ENCODE data around the gene BEST4.

Gene BEST4

DNA sequence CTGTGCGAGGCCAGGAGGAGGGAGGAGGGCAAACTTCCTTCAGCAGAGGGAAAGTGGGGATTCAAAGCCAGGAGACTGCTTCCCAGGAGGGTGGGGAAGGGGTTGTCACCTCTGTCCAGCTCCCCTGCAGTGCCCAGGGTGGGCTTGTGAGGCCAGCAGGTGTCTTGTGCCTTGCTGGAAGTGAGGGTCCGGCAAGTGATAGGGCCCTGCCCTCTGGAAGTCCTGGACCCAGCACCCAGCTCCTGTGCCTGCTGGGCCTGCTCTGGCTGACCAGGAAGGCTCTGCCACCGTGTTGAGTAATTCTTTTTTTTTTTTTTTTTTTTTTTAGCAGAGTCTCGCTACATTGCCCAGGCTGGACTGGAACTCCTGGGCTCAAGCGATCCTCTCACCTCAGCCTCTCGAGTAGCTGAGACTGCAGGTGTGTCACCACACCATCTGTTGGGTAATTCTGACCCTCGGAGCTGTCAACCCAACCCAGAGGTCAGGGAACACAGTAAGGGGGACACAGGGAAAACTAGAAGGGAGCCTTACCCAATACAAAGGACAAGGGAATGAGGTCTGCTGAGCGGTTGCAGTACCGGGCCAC is 1.0 kb downstream of the BEST4 start:
- TF ChIP-seq, protein P1, sequence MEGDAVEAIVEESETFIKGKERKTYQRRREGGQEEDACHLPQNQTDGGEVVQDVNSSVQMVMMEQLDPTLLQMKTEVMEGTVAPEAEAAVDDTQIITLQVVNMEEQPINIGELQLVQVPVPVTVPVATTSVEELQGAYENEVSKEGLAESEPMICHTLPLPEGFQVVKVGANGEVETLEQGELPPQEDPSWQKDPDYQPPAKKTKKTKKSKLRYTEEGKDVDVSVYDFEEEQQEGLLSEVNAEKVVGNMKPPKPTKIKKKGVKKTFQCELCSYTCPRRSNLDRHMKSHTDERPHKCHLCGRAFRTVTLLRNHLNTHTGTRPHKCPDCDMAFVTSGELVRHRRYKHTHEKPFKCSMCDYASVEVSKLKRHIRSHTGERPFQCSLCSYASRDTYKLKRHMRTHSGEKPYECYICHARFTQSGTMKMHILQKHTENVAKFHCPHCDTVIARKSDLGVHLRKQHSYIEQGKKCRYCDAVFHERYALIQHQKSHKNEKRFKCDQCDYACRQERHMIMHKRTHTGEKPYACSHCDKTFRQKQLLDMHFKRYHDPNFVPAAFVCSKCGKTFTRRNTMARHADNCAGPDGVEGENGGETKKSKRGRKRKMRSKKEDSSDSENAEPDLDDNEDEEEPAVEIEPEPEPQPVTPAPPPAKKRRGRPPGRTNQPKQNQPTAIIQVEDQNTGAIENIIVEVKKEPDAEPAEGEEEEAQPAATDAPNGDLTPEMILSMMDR (IDR thresholded peaks at IDR 0.05) = no peak

DNA sequence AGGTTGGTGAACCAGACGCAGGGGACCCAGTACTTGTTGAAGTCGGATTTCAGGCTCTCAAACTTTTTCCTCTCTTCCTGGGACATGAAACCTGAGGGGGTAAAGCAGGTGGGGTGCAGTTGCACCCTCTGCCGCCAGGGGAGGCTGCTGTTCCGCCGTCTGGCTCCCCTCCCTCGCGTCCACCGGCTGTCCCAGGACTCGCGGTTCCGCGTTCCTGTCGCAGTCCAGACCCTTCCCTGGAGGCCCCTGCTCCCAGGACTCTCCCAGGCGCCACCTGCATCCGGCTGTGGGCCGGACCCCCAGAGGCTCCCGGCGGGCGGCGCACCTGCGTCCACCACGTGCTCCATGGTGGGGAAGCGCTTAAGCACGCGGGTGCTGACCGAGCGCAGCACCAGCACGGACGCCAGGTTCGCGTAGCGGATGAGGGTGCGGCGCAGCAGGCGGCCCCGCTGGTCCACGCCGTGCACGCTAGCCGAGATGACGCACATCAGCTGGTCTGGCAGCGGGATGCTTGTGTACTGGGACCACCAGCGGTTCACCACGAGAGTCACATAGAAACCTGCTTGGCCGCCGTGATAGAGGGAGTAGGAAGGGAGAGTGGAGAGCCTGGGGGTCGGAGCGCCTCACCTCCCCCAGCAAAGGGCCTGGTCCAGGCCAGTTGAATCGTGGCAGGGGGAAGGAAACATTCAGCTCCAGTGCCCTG is 1.7 kb downstream of the BEST4 start:
- TF ChIP-seq, protein P1 (IDR thresholded peaks at IDR 0.05) = peak; percentile 66

DNA sequence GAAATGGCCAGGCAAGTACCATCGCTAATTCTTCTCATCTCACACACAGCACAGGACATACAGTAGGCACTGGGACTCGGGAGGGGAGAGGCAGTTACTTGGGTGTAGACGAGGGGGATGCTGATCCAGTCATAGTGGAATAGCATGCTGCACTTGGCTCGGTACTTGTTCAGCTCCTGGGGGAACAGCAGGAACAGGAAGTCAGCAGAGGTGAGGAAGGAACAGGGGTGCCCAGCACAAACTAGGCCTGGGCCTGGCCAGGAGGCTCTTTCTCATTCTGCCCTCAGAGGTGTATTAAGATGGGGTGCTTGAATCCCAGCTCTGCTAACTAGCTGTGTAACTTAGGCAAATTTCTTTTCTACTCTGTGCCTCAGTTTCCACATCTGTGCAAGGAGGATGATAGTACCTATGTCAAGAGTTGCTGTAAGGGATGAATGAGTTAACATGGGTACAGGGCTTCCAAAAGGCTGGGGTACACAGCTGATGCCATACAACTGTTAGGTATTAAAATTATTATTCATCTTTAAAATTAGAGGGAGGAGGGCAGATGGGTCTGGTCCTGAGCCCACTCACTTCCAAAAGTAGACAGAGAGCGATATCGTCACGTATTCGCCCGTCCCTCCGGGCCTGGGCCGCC is 2.4 kb downstream of the BEST4 start:
- TF ChIP-seq, protein P1 (IDR thresholded peaks at IDR 0.05) = no peak

DNA sequence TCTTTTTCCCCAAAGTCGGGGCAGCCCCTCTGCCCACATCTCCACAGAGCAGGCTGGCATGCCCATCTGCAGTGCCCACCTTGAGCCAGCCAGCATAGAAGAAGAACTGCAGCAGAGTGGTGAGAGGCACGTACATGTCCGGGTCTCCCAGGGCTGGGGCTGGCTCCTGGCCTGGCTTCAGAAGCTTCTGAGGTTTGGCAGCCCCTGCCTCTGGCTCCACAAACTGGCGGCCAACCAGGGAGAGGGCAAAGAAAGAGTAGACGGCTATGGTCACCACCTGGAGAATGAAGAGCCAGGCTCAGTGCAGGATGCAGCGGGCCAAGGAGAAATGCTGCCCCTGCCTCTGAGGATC is 3.0 kb downstream of the BEST4 start:
- TF ChIP-seq, protein P1 (IDR thresholded peaks at IDR 0.05) = no peak

DNA sequence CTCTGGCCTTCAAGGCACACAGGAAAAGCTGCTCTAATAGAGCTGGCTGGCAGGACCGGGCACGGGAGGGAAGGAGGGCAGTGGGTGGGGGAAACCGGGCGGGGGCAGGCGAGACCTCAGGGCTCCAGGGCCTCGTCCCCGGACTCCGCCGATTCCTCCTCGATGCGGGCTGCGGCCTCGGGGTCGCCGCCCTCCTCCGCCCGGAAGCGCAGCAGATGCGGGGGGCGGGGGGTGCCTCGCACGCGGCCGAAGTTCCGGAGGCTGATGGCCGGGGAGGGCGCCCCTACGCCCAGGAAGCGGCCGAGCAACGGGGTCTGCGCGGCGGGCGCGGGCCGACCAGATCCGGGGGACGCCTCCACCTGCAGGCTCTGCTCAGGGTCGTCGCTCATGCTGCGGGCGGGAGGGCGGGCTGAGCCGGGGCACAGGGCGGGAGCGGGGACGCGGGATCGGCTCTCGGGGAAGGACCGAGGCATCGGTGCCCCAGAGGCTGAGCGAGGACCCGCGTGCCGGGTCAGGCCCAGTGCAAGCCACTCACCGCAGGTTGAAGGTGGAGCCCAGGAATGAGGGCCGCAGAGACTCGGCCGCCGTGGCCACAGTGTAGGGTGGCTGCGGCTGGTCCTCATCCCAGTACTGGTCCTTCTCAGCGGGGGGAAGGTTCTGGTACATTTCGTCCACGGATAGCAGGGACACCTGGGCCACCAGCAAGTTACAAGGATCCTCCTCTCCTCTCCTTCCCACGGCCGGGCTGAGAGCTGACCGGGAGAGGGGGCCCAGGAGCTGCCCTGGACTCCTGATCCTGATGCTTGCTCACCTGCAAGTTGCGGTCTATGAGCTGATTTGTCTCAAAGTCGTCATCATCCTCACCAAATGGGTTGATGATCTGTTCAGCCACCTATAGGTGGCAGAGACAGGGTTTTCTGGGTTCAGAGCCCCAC is 3.6 kb downstream of the BEST4 start:
- TF ChIP-seq, protein P1 (IDR thresholded peaks at IDR 0.05) = no peak

DNA sequence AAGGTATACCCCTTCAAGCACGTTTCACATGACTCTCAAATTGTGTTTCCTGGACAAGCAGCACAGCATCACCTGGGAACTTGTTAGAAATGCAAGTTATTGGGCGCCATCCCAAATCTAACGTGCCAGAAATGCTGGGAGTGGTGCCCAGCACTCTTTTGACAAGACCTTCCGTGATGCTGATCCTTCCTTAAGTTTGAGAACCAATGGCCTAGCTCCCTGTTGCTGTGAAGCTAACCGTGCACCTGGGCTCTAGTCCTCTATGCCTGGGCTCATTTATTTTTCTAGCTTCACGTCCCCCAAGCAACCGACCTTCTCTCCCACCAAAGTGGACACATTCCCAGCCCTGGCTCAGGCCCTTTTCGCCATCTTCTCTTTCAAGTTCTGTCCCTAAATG is 4.3 kb downstream of the BEST4 start:
- TF ChIP-seq, protein P1 (IDR thresholded peaks at IDR 0.05) = no peak

DNA sequence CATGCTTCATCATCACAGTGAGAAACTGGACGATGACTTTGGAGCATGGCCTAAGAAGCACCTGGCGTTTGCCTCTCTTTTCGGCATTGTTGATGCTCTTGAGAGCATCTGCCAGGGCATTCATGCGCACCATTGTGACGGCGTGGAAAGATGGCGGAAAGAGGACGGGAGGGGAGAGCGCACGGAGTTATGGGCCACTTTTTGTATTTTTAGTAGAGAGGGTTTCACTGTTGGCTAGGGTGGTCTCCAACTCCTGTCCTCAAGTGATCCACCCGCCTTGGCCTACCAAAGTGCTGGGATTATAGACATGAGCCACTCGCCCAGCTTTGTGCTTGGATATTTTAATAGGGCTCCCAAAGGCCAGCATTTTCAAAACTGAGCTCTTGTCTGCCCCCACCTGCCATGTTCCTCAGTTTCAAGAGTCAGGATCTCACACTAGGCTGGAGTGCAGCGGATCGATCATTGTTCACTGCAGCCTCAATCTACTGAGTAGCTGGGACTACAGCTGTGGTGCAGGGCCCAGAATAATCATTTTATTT is 7.3 kb downstream of the BEST4 start:
- TF ChIP-seq, protein P1 (IDR thresholded peaks at IDR 0.05) = no peak
